ENCODE measurements around the gene MTAP.

- TF ChIP-seq ZNF274 (IDR thresholded peaks at IDR 0.05; ENCODE audit: low read depth, low read length) (no peak), YY1 (IDR thresholded peaks at IDR 0.05; ENCODE audit: insufficient read depth, insufficient read length) (no peak), SUZ12 (IDR thresholded peaks at IDR 0.05; ENCODE audit: extremely low read depth, insufficient read depth, insufficient read length) (no peak)
These were observed 99.7 kb downstream of the MTAP start for GRCh38 chr9:21902136-21902535.
